GM12878 (cell line): Measurements from ENCODE around the gene P2RX1. TPM values are rescaled to one million over a fixed set of nuclear protein-coding genes. Genes with fewer than 3 reads are reported as not detected.
A peak's percentile ranks its signal among the peaks of the same experiment; 100 is the strongest.

Experiments
- ATAC-seq: fragments of 200-7000 bp; cut with Tn5 transposase; 3 replicates; pipeline ENCODE4 v1.9.1; 2020; ENCODE audit warnings: mild to moderate bottlenecking, moderate library complexity
- BruUV-seq: library from RNA; stranded (reverse); fragments of 400-500 nt; replicated peaks from 2 replicates; lab custom pipeline; 2021; lab: Mats Ljungman, UMichigan
- CTCF ChIA-PET: fragments of 300-600 bp; sonication (Branson Sonifier 250); formaldehyde crosslinking; extraction: SDS; loops from one replicate; lab custom pipeline; 2021; ENCODE audit warnings: inconsistent platforms; lab: Yijun Ruan, JAX
- POLR2A ChIA-PET: fragments of 350-600 bp; formaldehyde crosslinking; extraction: SDS; loops from one replicate; lab custom pipeline; 2021; ENCODE audit warnings: inconsistent platforms; lab: Charles Lee
- RAD21 ChIA-PET: fragments of 300-600 bp; sonication (Branson Sonifier 250); formaldehyde crosslinking; loops from one replicate; lab custom pipeline; 2023; ENCODE audit warnings: antibody characterized with exemption; ENCODE audit not compliant: unreplicated experiment; lab: Charles Lee
- SMC1A ChIA-PET: fragments of 300-600 bp; sonication (Branson Sonifier 250); formaldehyde crosslinking; loops from one replicate; lab custom pipeline; 2023; ENCODE audit not compliant: unreplicated experiment, uncharacterized antibody; lab: Charles Lee
- DNase-seq: peaks from one replicate; pipeline ENCODE4 v3.0.0-alpha.2; 2011; ENCODE audit warnings: low read depth, low spot score
- FAIRE-seq: peaks from 3 replicates; lab custom pipeline; 2011; peaks lifted over from hg19 to GRCh38; lab: Jason Lieb, UNC
- H2AFZ ChIP-seq: 2 replicates; pipeline ENCODE4 v1.6.0; 2011; ENCODE audit warnings: low read depth, low read length, control low read depth; ENCODE audit not compliant: control insufficient read depth
- H3K27ac ChIP-seq: 2 replicates; pipeline ENCODE4 v1.5.1; 2011; ENCODE audit warnings: control low read depth; ENCODE audit not compliant: control insufficient read depth, insufficient read depth
- H3K27me3 ChIP-seq, 2 experiments: replicated peaks in 1 of 2; 2 replicates each; pipeline versions ENCODE4 v1.6.0 to v1.6.1; 2011; ENCODE audit warnings: low read length in 1 of 2; ENCODE audit not compliant: control insufficient read depth in 2 of 2, insufficient read depth in 2 of 2
- H3K36me3 ChIP-seq, 2 experiments: 2 replicates each; pipeline ENCODE4 v1.5.1; 2011; ENCODE audit warnings: low read length in 1 of 2; ENCODE audit not compliant: control insufficient read depth in 2 of 2, insufficient read depth in 2 of 2
- H3K4me1 ChIP-seq: 2 replicates; pipeline ENCODE4 v1.6.1; 2011; ENCODE audit warnings: mild to moderate bottlenecking, low read length, moderate library complexity, mixed read lengths; ENCODE audit not compliant: control insufficient read depth, insufficient read depth
- H3K4me2 ChIP-seq: 2 replicates; pipeline ENCODE4 v1.6.0; 2011; ENCODE audit warnings: control low read depth; ENCODE audit not compliant: control insufficient read depth, insufficient read depth
- H3K4me3 ChIP-seq: fragments of 200-600 bp; sonication (generic); 2 replicates; pipeline ENCODE4 v1.5.1; 2016
- H3K79me2 ChIP-seq: 2 replicates; pipeline ENCODE4 v1.6.0; 2011; ENCODE audit warnings: low read length; ENCODE audit not compliant: control insufficient read depth, insufficient read depth
- H3K9ac ChIP-seq: 2 replicates; pipeline ENCODE4 v1.8.0; 2011; ENCODE audit warnings: low read length, control low read depth, mixed read lengths; ENCODE audit not compliant: control insufficient read depth, insufficient read depth
- H3K9me3 ChIP-seq: replicated peaks from 3 replicates; pipeline ENCODE4 v1.5.1; 2011; ENCODE audit warnings: mild to moderate bottlenecking, low read length; ENCODE audit not compliant: control insufficient read depth, insufficient read depth
- H4K20me1 ChIP-seq: 2 replicates; pipeline ENCODE4 v1.6.0; 2011; ENCODE audit not compliant: control insufficient read depth, insufficient read depth
- BHLHE40 ChIP-seq, 2 experiments: fragments of 450-650 bp in 1 of 2; IDR thresholded peaks; 2 replicates each; pipeline ENCODE4 v1.6.1; 2011 to 2017; ENCODE audit warnings: low read depth in 2 of 2, borderline replicate concordance in 1 of 2, improper control_type of control experiment in 1 of 2, low read length in 1 of 2, mild to moderate bottlenecking in 1 of 2
- EED ChIP-seq: sonication (generic); IDR thresholded peaks from 2 replicates; pipeline ENCODE4 v1.6.1; 2016; ENCODE audit warnings: antibody characterized with exemption, low read depth
- IKZF1 ChIP-seq: fragments of 450-650 bp; conservative IDR thresholded peaks from 2 replicates; pipeline ENCODE4 v1.6.1; 2017; ENCODE audit warnings: antibody characterized with exemption, mild to moderate bottlenecking
- MEF2B ChIP-seq: fragments of 450-650 bp; IDR thresholded peaks from 2 replicates; pipeline ENCODE4 v1.6.1; 2018; ENCODE audit warnings: mild to moderate bottlenecking, moderate library complexity; ENCODE audit not compliant: partially characterized antibody, poor library complexity, severe bottlenecking
- NFIC ChIP-seq: IDR thresholded peaks from 2 replicates; pipeline ENCODE4 v1.6.1; 2012; ENCODE audit warnings: low read depth, mild to moderate bottlenecking, inconsistent platforms, low read length, moderate library complexity
- NFXL1 ChIP-seq: fragments of 450-650 bp; IDR thresholded peaks from 2 replicates; pipeline ENCODE4 v1.6.1; 2017; ENCODE audit warnings: antibody characterized with exemption, mild to moderate bottlenecking, borderline replicate concordance
- NFYB ChIP-seq: IDR thresholded peaks from 2 replicates; pipeline ENCODE4 v1.6.1; 2011; ENCODE audit warnings: low read depth, mild to moderate bottlenecking, low read length, improper control_type of control experiment, moderate library complexity; ENCODE audit not compliant: insufficient read depth
- POLR2AphosphoS2 ChIP-seq: IDR thresholded peaks from 2 replicates; pipeline ENCODE4 v1.6.1; 2011; ENCODE audit warnings: low read depth, mild to moderate bottlenecking, low read length, improper control_type of control experiment, moderate library complexity
- RUNX3 ChIP-seq: IDR thresholded peaks from 2 replicates; pipeline ENCODE4 v1.6.1; 2012; ENCODE audit warnings: low read length, inconsistent platforms
- SMARCA5 ChIP-seq: fragments of 450-650 bp; IDR thresholded peaks from 2 replicates; pipeline ENCODE4 v1.6.1; 2017; ENCODE audit warnings: mild to moderate bottlenecking
- TCF12 ChIP-seq: IDR thresholded peaks from 2 replicates; pipeline ENCODE4 v1.6.1; 2011; ENCODE audit warnings: low read depth, mild to moderate bottlenecking, low read length
- WGBS: methylation state at CpG from one replicate; pipeline ENCODE4 v1.1.6; 2016; ENCODE audit warnings: low lambda C conversion rate; ENCODE audit not compliant: insufficient replicate concordance, insufficient coverage; ENCODE audit errors: missing lambda C conversion rate; 5-methylcytosine and 5-hydroxymethylcytosine counted together
- in situ Hi-C: fragments of 300-500 bp; cut with MboI; formaldehyde crosslinking; loops from 9 replicates; pipeline ENCODE4 v1.14.3; 2018; ENCODE audit warnings: mixed read lengths
- intact Hi-C: fragments of 100-400 bp; cut with micrococcal nuclease; formaldehyde crosslinking; loops from one replicate; pipeline ENCODE4 v1.14.2; 2022; ENCODE audit not compliant: unreplicated experiment
- polyA plus RNA-seq, 11 experiments: library from polyadenylated mRNA; depleted of rRNA in 4 of 11; unstranded in 6 of 11; stranded (reverse) in 5 of 11; fragments of >200 nt; fragmentation: Nextera tagmentation in 4 of 11; fragmentation: Illumina TruSeq in 1 of 11; extraction: Ambion mirVana in 4 of 11; extraction: Trizol in 1 of 11; gene quantifications; 1 replicate in 1 of 11; 2 replicates in 10 of 11; pipeline versions ENCODE4 v1.2.1 to v1.2.3, GENCODE V29; 2011 to 2016; ENCODE audit warnings: inconsistent platforms in 2 of 11, missing spikeins in 2 of 11, low read depth in 1 of 11
- total RNA-seq, 4 experiments: library from RNA; depleted of rRNA in 3 of 4; stranded (reverse); fragments of >200 nt in 3 of 4; fragmentation: Illumina TruSeq in 1 of 4; extraction: Trizol in 1 of 4; gene quantifications; 2 replicates each; pipeline versions ENCODE4 v1.2.1 to v1.2.3, GENCODE V29; 2013 to 2021
- TF ChIP-seq, protein P1 (sequence below): IDR thresholded peaks from 2 replicates; pipeline ENCODE4 v1.6.1; 2012; ENCODE audit warnings: low read depth, low read length, improper control_type of control experiment

The P2RX1 gene
- total and polyA plus RNA-seq, 10 of the 15 experiments (the other 5 are each of a cell fraction or from before 2014, with no cell fraction given): 0.12 to 6.2 (median 3.4) TPM

- ATAC-seq: peak; percentile 19
Measured at GRCh38 chr17:3961564-3962047, 45.3 kb upstream of the P2RX1 start.

More at GRCh38 chr17:3961564-3962047, 45.3 kb upstream of the P2RX1 start:
- Histone ChIP-seq H4K20me1 (no peaks in the 10 kb centered on the region; the same call in 1 of the 2 replicates), H3K27me3 (no peaks in the 10 kb centered on the region), H3K4me3 (peak overlapping the region; percentile 90), H3K9ac (peak overlapping the region; percentile 74), H3K4me2 (peak overlapping the region; percentile 97), H2AFZ (no peak overlapping the region), H3K27ac (peak overlapping the region; percentile 56), H3K4me1 (peaks cover 38% of the 10 kb centered on the region), H3K36me3 (peaks cover 1 to 9% of the 10 kb centered on the region in 2 experiments; a peak in 2 of 4 replicates), H3K79me2 (peaks cover 46% of the 10 kb centered on the region), H3K9me3 (no peaks in the 10 kb centered on the region)
- 2% methylated on average over 5 of the region's 5 CpGs for WGBS
- ChIA-PET POLR2A (interaction anchor here (1.1 to 2.3 kb wide), 5 partner anchors 32 to 113 kb away, joined by 3 to 7 read pairs (median 5); partner anchors contain the start of gene P2RX1), CTCF (interaction anchor here (1.2 to 3.6 kb wide), 8 partner anchors 8 to 158 kb away, joined by 3 to 39 read pairs (median 4); partner anchors contain the start of gene P2RX1), RAD21 (interaction anchor here (0.7 to 4.3 kb wide), 5 partner anchors 46 to 116 kb away, joined by 3 to 26 read pairs (median 4); partner anchors contain the start of gene P2RX1), SMC1A (interaction anchor here (0.7 to 3.3 kb wide), 3 partner anchors 15 to 48 kb away, joined by 3 to 20 read pairs (median 8); no protein-coding TSS in a partner anchor)
- peak; percentile 63 for DNase-seq
- FAIRE-seq: peak; percentile 86
- TF ChIP-seq POLR2AphosphoS2 (no peak), IKZF1 (0 out of 2 replicates have a peak, but pooled peaks have one; percentile 19), SMARCA5 (peak; percentile 56; the same call in 1 of the 2 replicates), BHLHE40 (IDR thresholded peaks at IDR 0.05; ENCODE audit: borderline replicate concordance in 1 of 2, low read depth in 2 of 2, low read length in 1 of 2) (peak in 1 of 2 experiments; percentile 33; a peak in 1 of 4 replicates), NFYB (no peak), RUNX3 (peak; percentile 72), NFXL1 (0 out of 2 replicates have a peak, but pooled peaks have one; percentile 72), NFIC (no peak), EED (peak; percentile 34; the same call in 1 of the 2 replicates), TCF12 (peak; percentile 68), MEF2B (peak; percentile 15)
- TF ChIP-seq, protein P1, sequence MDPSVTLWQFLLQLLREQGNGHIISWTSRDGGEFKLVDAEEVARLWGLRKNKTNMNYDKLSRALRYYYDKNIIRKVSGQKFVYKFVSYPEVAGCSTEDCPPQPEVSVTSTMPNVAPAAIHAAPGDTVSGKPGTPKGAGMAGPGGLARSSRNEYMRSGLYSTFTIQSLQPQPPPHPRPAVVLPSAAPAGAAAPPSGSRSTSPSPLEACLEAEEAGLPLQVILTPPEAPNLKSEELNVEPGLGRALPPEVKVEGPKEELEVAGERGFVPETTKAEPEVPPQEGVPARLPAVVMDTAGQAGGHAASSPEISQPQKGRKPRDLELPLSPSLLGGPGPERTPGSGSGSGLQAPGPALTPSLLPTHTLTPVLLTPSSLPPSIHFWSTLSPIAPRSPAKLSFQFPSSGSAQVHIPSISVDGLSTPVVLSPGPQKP: no peak
- intact Hi-C loops: loop anchor here (2.0 to 5.0 kb wide), 3 partner anchors 41 to 113 kb away; no protein-coding TSS in a partner anchor
- no TSS peak for BruUV-seq
- in situ Hi-C loops: no loop called here
